GM23338 (cell line): Measurements from ENCODE around the gene NCR2. TPM values are rescaled to one million over a fixed set of nuclear protein-coding genes. Genes with fewer than 3 reads are reported as not detected.

ENCODE experiments used
- ATAC-seq: fragments of 200-7000 bp; cut with Tn5 transposase; 3 replicates; pipeline ENCODE4 v1.9.1; 2020
- DNase-seq: peaks from one replicate; pipeline ENCODE4 v3.0.0-alpha.2; 2015; ENCODE audit warnings: low spot score
- H2AFZ ChIP-seq: fragments of 200-600 bp; sonication (generic); 2 replicates; pipeline ENCODE4 v1.8.0; 2016; ENCODE audit warnings: antibody characterized with exemption, mild to moderate bottlenecking, moderate library complexity
- H3F3A ChIP-seq: fragments of 200-600 bp; sonication (generic); replicated peaks from 2 replicates; pipeline ENCODE4 v1.8.0; 2017; ENCODE audit warnings: antibody characterized with exemption, mixed run types, low read depth
- H3K27ac ChIP-seq: fragments of 200-600 bp; sonication (generic); 2 replicates; pipeline ENCODE4 v1.6.1; 2016; ENCODE audit warnings: low read depth
- H3K27me3 ChIP-seq: fragments of 200-600 bp; sonication (generic); 2 replicates; pipeline ENCODE4 v1.8.0; 2016; ENCODE audit warnings: mild to moderate bottlenecking, mixed run types, moderate library complexity; ENCODE audit not compliant: insufficient read depth
- H3K36me3 ChIP-seq: fragments of 200-600 bp; sonication (generic); 2 replicates; pipeline ENCODE4 v1.8.0; 2016; ENCODE audit warnings: mild to moderate bottlenecking; ENCODE audit not compliant: insufficient read depth
- H3K4me1 ChIP-seq: fragments of 200-600 bp; sonication (generic); 2 replicates; pipeline ENCODE4 v1.8.0; 2016; ENCODE audit warnings: mild to moderate bottlenecking, moderate library complexity; ENCODE audit not compliant: insufficient read depth
- H3K4me2 ChIP-seq: fragments of 200-600 bp; sonication (generic); 2 replicates; pipeline ENCODE4 v1.7.1; 2017; ENCODE audit warnings: mixed run types
- H3K4me3 ChIP-seq: fragments of 200-600 bp; sonication (generic); 2 replicates; pipeline ENCODE4 v1.6.1; 2016; ENCODE audit warnings: mixed run types
- H3K79me2 ChIP-seq: fragments of 200-600 bp; sonication (generic); replicated peaks from 2 replicates; pipeline ENCODE4 v1.8.0; 2017; ENCODE audit warnings: mild to moderate bottlenecking; ENCODE audit not compliant: insufficient read depth
- H3K9me2 ChIP-seq: fragments of 200-600 bp; sonication (generic); 2 replicates; pipeline ENCODE4 v1.8.0; 2017; ENCODE audit not compliant: insufficient read depth
- H4K20me1 ChIP-seq: fragments of 200-600 bp; sonication (generic); replicated peaks from 2 replicates; pipeline ENCODE4 v1.8.0; 2017; ENCODE audit warnings: mild to moderate bottlenecking; ENCODE audit not compliant: insufficient read depth
- H3K27ac Mint-ChIP-seq: 2 replicates; pipeline ENCODE4 v1.8.0; 2020; ENCODE audit warnings: inconsistent platforms, mild to moderate bottlenecking, moderate library complexity, mixed read lengths
- H3K27me3 Mint-ChIP-seq: 3 replicates; pipeline ENCODE4 v1.8.0; 2022; ENCODE audit warnings: low read depth, mild to moderate bottlenecking, moderate library complexity, mixed read lengths, inconsistent platforms; ENCODE audit not compliant: insufficient read depth, poor library complexity
- H3K36me3 Mint-ChIP-seq: 3 replicates; pipeline ENCODE4 v1.8.0; 2021; ENCODE audit warnings: low read depth, mild to moderate bottlenecking, inconsistent platforms, moderate library complexity, mixed read lengths
- H3K4me1 Mint-ChIP-seq: 3 replicates; pipeline ENCODE4 v1.8.0; 2020; ENCODE audit warnings: mild to moderate bottlenecking, inconsistent platforms, mixed read lengths
- H3K4me3 Mint-ChIP-seq: 3 replicates; pipeline ENCODE4 v1.8.0; 2021; ENCODE audit warnings: moderate library complexity, mild to moderate bottlenecking, inconsistent platforms, mixed read lengths
- H3K9me3 Mint-ChIP-seq: 3 replicates; pipeline ENCODE4 v1.8.0; 2020; ENCODE audit warnings: moderate library complexity, mild to moderate bottlenecking, inconsistent platforms, mixed read lengths
- CREB1 ChIP-seq: fragments of 250-450 bp; sonication (Bioruptor Pico); IDR thresholded peaks from 2 replicates; pipeline ENCODE4 v1.5.0; 2020; ENCODE audit warnings: low read depth, mild to moderate bottlenecking, moderate library complexity
- EZH2 ChIP-seq: fragments of 200-600 bp; sonication (generic); IDR thresholded peaks from one replicate; pipeline ENCODE4 v1.8.0; 2017; ENCODE audit warnings: antibody characterized with exemption, mild to moderate bottlenecking, low read depth; ENCODE audit not compliant: unreplicated experiment
- EZH2phosphoT487 ChIP-seq: fragments of 200-600 bp; sonication (generic); IDR thresholded peaks from one replicate; pipeline ENCODE4 v1.8.1; 2018; ENCODE audit warnings: antibody characterized with exemption; ENCODE audit not compliant: unreplicated experiment
- JUNB ChIP-seq: IDR thresholded peaks from one replicate; pipeline ENCODE4 v1.6.1; 2016; ENCODE audit warnings: antibody characterized with exemption; ENCODE audit not compliant: unreplicated experiment
- NANOG ChIP-seq: IDR thresholded peaks from 2 replicates; pipeline ENCODE4 v1.6.1; 2016; ENCODE audit warnings: antibody characterized with exemption, borderline replicate concordance
- POLR2AphosphoS5 ChIP-seq: IDR thresholded peaks from 2 replicates; pipeline ENCODE4 v1.6.1; 2016; ENCODE audit warnings: antibody characterized with exemption, low read depth
- STAT1 ChIP-seq: IDR thresholded peaks from one replicate; pipeline ENCODE4 v1.6.1; 2016; ENCODE audit warnings: antibody characterized with exemption; ENCODE audit not compliant: unreplicated experiment
- ZNF114 ChIP-seq: fragments of 250-450 bp; sonication (Bioruptor Pico); IDR thresholded peaks from 2 replicates; pipeline ENCODE4 v1.5.0; 2020; ENCODE audit warnings: mild to moderate bottlenecking, moderate library complexity
- ZNF331 ChIP-seq: fragments of 250-450 bp; sonication (Bioruptor Pico); IDR thresholded peaks from 2 replicates; pipeline ENCODE4 v1.5.0; 2020; ENCODE audit warnings: low read depth, mild to moderate bottlenecking, moderate library complexity
- polyA plus RNA-seq: library from polyadenylated mRNA; unstranded; fragments of >200 nt; fragmentation: Nextera tagmentation; extraction: Ambion mirVana; gene quantifications from 2 replicates; pipeline ENCODE4 v1.2.1, GENCODE V29; 2016
- total RNA-seq: library from RNA; depleted of rRNA; stranded (reverse); fragments of >200 nt; shearing (Covaris generic); gene quantifications from 2 replicates; pipeline ENCODE4 v1.2.3, GENCODE V29; 2014
- TF ChIP-seq, protein P1 (sequence below), 2 experiments: fragments of 200-600 bp in 1 of 2; sonication (generic) in 1 of 2; conservative IDR thresholded peaks; 2 replicates each; pipeline versions ENCODE4 v1.5.1 to v1.6.1; 2016 to 2017; ENCODE audit warnings: antibody characterized with exemption in 2 of 2, low read depth in 2 of 2, mild to moderate bottlenecking in 2 of 2, moderate library complexity in 1 of 2
- TF ChIP-seq, protein P2 (sequence below): fragments of 250-450 bp; sonication (Bioruptor Pico); IDR thresholded peaks from 2 replicates; pipeline ENCODE4 v1.5.0; 2020; ENCODE audit warnings: mild to moderate bottlenecking, moderate library complexity
- TF ChIP-seq, protein P3 (sequence below): IDR thresholded peaks from 2 replicates; pipeline ENCODE4 v1.6.1; 2016; ENCODE audit warnings: antibody characterized with exemption
- TF ChIP-seq, protein P4 (sequence below): IDR thresholded peaks from one replicate; pipeline ENCODE4 v1.6.1; 2018; ENCODE audit warnings: antibody characterized with exemption; ENCODE audit not compliant: unreplicated experiment

The NCR2 gene
- total and polyA plus RNA-seq, 2 experiments from 2014 or later, result not detected

DNA sequence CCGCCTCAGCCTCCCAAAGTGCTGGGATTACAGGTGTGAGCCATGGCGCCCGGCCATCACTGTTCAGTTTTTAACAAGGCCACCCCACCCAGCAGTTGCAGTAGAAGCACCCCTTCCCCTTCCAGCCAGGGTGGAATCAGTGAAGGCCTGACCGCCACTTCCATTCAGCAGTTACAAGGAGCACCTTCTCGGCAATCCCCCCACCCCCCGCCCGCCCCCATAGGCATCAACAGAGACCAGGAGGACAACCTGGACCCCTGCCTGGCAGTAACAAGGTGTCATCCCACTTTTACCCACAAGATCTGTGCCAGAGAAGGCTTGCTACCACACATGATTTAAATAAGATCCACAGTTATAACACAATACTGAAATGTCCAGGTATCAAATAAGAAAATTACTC is 23.1 kb downstream of the NCR2 start:
- no peaks in the 10 kb centered on the region for H3F3A ChIP-seq
- peaks cover 40% of the 10 kb centered on the region for H3K9me3 Mint-ChIP-seq
- H3K9me2 ChIP-seq, result no peaks in the 10 kb centered on the region
- DNase-seq (no peak), ATAC-seq (no peak)
- no peak overlapping the region for H3K27ac ChIP-seq
- H2AFZ ChIP-seq, result no peak overlapping the region
- no peaks in the 10 kb centered on the region for H4K20me1 ChIP-seq
- no peak for TF ChIP-seq EZH2phosphoT487
- TF ChIP-seq, protein P1, sequence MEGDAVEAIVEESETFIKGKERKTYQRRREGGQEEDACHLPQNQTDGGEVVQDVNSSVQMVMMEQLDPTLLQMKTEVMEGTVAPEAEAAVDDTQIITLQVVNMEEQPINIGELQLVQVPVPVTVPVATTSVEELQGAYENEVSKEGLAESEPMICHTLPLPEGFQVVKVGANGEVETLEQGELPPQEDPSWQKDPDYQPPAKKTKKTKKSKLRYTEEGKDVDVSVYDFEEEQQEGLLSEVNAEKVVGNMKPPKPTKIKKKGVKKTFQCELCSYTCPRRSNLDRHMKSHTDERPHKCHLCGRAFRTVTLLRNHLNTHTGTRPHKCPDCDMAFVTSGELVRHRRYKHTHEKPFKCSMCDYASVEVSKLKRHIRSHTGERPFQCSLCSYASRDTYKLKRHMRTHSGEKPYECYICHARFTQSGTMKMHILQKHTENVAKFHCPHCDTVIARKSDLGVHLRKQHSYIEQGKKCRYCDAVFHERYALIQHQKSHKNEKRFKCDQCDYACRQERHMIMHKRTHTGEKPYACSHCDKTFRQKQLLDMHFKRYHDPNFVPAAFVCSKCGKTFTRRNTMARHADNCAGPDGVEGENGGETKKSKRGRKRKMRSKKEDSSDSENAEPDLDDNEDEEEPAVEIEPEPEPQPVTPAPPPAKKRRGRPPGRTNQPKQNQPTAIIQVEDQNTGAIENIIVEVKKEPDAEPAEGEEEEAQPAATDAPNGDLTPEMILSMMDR (conservative IDR thresholded peaks at IDR 0.05; ENCODE audit: low read depth in 2 of 2), result no peak
- TF ChIP-seq ZNF331 (CRISPR knock-in tag), result no peak
- no peak for TF ChIP-seq POLR2AphosphoS5
- no peak for TF ChIP-seq ZNF114 (CRISPR knock-in tag)
- TF ChIP-seq, protein P2, sequence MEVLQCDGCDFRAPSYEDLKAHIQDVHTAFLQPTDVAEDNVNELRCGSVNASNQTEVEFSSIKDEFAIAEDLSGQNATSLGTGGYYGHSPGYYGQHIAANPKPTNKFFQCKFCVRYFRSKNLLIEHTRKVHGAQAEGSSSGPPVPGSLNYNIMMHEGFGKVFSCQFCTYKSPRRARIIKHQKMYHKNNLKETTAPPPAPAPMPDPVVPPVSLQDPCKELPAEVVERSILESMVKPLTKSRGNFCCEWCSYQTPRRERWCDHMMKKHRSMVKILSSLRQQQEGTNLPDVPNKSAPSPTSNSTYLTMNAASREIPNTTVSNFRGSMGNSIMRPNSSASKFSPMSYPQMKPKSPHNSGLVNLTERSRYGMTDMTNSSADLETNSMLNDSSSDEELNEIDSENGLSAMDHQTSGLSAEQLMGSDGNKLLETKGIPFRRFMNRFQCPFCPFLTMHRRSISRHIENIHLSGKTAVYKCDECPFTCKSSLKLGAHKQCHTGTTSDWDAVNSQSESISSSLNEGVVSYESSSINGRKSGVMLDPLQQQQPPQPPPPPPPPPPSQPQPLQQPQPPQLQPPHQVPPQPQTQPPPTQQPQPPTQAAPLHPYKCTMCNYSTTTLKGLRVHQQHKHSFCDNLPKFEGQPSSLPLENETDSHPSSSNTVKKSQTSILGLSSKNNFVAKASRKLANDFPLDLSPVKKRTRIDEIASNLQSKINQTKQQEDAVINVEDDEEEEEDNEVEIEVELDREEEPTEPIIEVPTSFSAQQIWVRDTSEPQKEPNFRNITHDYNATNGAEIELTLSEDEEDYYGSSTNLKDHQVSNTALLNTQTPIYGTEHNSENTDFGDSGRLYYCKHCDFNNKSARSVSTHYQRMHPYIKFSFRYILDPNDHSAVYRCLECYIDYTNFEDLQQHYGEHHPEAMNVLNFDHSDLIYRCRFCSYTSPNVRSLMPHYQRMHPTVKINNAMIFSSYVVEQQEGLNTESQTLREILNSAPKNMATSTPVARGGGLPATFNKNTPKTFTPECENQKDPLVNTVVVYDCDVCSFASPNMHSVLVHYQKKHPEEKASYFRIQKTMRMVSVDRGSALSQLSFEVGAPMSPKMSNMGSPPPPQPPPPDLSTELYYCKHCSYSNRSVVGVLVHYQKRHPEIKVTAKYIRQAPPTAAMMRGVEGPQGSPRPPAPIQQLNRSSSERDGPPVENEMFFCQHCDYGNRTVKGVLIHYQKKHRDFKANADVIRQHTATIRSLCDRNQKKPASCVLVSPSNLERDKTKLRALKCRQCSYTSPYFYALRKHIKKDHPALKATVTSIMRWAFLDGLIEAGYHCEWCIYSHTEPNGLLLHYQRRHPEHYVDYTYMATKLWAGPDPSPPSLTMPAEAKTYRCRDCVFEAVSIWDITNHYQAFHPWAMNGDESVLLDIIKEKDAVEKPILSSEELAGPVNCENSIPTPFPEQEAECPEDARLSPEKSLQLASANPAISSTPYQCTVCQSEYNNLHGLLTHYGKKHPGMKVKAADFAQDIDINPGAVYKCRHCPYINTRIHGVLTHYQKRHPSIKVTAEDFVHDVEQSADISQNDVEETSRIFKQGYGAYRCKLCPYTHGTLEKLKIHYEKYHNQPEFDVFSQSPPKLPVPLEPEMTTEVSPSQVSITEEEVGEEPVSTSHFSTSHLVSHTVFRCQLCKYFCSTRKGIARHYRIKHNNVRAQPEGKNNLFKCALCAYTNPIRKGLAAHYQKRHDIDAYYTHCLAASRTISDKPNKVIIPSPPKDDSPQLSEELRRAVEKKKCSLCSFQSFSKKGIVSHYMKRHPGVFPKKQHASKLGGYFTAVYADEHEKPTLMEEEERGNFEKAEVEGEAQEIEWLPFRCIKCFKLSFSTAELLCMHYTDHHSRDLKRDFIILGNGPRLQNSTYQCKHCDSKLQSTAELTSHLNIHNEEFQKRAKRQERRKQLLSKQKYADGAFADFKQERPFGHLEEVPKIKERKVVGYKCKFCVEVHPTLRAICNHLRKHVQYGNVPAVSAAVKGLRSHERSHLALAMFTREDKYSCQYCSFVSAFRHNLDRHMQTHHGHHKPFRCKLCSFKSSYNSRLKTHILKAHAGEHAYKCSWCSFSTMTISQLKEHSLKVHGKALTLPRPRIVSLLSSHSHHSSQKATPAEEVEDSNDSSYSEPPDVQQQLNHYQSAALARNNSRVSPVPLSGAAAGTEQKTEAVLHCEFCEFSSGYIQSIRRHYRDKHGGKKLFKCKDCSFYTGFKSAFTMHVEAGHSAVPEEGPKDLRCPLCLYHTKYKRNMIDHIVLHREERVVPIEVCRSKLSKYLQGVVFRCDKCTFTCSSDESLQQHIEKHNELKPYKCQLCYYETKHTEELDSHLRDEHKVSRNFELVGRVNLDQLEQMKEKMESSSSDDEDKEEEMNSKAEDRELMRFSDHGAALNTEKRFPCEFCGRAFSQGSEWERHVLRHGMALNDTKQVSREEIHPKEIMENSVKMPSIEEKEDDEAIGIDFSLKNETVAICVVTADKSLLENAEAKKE, result no peak
- no peak for TF ChIP-seq CREB1 (CRISPR knock-in tag)
- TF ChIP-seq, protein P3, sequence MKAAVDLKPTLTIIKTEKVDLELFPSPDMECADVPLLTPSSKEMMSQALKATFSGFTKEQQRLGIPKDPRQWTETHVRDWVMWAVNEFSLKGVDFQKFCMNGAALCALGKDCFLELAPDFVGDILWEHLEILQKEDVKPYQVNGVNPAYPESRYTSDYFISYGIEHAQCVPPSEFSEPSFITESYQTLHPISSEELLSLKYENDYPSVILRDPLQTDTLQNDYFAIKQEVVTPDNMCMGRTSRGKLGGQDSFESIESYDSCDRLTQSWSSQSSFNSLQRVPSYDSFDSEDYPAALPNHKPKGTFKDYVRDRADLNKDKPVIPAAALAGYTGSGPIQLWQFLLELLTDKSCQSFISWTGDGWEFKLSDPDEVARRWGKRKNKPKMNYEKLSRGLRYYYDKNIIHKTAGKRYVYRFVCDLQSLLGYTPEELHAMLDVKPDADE, result no peak
- TF ChIP-seq EZH2, result no peak
- TF ChIP-seq, protein P4, sequence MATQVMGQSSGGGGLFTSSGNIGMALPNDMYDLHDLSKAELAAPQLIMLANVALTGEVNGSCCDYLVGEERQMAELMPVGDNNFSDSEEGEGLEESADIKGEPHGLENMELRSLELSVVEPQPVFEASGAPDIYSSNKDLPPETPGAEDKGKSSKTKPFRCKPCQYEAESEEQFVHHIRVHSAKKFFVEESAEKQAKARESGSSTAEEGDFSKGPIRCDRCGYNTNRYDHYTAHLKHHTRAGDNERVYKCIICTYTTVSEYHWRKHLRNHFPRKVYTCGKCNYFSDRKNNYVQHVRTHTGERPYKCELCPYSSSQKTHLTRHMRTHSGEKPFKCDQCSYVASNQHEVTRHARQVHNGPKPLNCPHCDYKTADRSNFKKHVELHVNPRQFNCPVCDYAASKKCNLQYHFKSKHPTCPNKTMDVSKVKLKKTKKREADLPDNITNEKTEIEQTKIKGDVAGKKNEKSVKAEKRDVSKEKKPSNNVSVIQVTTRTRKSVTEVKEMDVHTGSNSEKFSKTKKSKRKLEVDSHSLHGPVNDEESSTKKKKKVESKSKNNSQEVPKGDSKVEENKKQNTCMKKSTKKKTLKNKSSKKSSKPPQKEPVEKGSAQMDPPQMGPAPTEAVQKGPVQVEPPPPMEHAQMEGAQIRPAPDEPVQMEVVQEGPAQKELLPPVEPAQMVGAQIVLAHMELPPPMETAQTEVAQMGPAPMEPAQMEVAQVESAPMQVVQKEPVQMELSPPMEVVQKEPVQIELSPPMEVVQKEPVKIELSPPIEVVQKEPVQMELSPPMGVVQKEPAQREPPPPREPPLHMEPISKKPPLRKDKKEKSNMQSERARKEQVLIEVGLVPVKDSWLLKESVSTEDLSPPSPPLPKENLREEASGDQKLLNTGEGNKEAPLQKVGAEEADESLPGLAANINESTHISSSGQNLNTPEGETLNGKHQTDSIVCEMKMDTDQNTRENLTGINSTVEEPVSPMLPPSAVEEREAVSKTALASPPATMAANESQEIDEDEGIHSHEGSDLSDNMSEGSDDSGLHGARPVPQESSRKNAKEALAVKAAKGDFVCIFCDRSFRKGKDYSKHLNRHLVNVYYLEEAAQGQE, result no peak
- TF ChIP-seq STAT1, result no peak
- TF ChIP-seq JUNB, result no peak
- no peak for TF ChIP-seq NANOG
- no peaks in the 10 kb centered on the region; the same call in 2 of the 3 replicates for H3K4me1 Mint-ChIP-seq
- no peaks in the 10 kb centered on the region for H3K27me3 ChIP-seq
- H3K79me2 ChIP-seq, result no peaks in the 10 kb centered on the region
- no peaks in the 10 kb centered on the region for H3K4me1 ChIP-seq
- H3K27ac Mint-ChIP-seq, result no peak overlapping the region
- H3K27me3 Mint-ChIP-seq, result no peaks in the 10 kb centered on the region
- peaks cover 10% of the 10 kb centered on the region; the same call in 1 of the 3 replicates for H3K36me3 Mint-ChIP-seq
- H3K4me2 ChIP-seq, result no peak overlapping the region
- H3K36me3 ChIP-seq, result no peaks in the 10 kb centered on the region
- H3K4me3 ChIP-seq, result no peak overlapping the region
- H3K4me3 Mint-ChIP-seq, result no peak overlapping the region
